ENCODE results near the gene C1orf35. TPM values are rescaled to one million over a fixed set of nuclear protein-coding genes. Genes with fewer than 3 reads are reported as not detected.

The C1orf35 gene
- total RNA-seq, 5 donors from 2014 or later (not counting 1 experiment from before 2014, with no cell fraction given) = 19.7 to 34.0 (median 32.3) TPM

DNA sequence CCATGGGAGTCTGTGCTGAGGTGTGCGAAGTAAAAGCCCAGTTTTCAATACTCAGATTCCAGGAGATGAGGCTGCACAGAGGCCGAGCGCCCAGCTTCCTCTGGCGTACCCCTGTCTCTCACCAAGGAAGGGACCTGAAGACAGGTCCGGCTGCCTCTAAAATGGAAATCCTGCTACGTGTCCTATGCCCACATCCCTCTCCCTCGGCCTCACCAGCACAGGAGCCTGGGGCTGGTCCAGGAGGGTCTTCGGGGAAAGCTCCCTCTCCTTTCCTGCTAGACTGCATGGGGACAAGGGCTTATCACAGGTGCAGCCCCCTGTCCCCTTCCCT lies 5.6 kb upstream of the C1orf35 start:
- Histone ChIP-seq H3K27me3 (replicated peaks in 1 of 2; ENCODE audit: control insufficient read depth in 2 of 2, extremely low read depth in 1 of 2, insufficient read depth in 2 of 2, low read length in 1 of 2) (peaks cover 0 to 4% of the 10 kb centered on the region in 2 experiments), H3K4me1 (ENCODE audit: control insufficient read depth in 1 of 2, extremely low read depth in 1 of 2, insufficient read depth in 2 of 2, low read length in 2 of 2) (peaks cover 3 to 42% of the 10 kb centered on the region in 2 experiments), H3K4me3 (ENCODE audit: control insufficient read depth in 1 of 2, extremely low read depth in 1 of 2, low read length in 1 of 2) (peak overlapping the region; percentile 86 to 100), H3K27ac (ENCODE audit: low read length) (peak overlapping the region; percentile 80), H3K9me3 (no peaks in the 10 kb centered on the region), H3K36me3 (ENCODE audit: control insufficient read depth in 2 of 2, extremely low read depth in 1 of 2, insufficient read depth in 1 of 2, low read length in 1 of 2) (peaks cover 0 to 26% of the 10 kb centered on the region in 2 donors)
- Mint-ChIP-seq H3K27ac (peak overlapping the region; percentile 69 to 85), H3K27me3 (no peaks in the 10 kb centered on the region), H3K4me3 (peak overlapping the region; percentile 79 to 93 (median 81)), H3K9me3 (no peaks in the 10 kb centered on the region), H3K4me1 (peaks cover 21 to 32% (median 26%) of the 10 kb centered on the region in 3 donors), H3K36me3 (peaks cover 8% of the 10 kb centered on the region)
- WGBS (ENCODE audit: insufficient coverage) = 6% methylated on average over 7 of the region's 8 CpGs
- ChIA-PET POLR2A (no interaction called here), CTCF (no interaction called here)
- DNase-seq = no peak
- peak in 1 of 4 experiments; percentile 2 for ATAC-seq (replicated peaks in 1 of 4)

DNA sequence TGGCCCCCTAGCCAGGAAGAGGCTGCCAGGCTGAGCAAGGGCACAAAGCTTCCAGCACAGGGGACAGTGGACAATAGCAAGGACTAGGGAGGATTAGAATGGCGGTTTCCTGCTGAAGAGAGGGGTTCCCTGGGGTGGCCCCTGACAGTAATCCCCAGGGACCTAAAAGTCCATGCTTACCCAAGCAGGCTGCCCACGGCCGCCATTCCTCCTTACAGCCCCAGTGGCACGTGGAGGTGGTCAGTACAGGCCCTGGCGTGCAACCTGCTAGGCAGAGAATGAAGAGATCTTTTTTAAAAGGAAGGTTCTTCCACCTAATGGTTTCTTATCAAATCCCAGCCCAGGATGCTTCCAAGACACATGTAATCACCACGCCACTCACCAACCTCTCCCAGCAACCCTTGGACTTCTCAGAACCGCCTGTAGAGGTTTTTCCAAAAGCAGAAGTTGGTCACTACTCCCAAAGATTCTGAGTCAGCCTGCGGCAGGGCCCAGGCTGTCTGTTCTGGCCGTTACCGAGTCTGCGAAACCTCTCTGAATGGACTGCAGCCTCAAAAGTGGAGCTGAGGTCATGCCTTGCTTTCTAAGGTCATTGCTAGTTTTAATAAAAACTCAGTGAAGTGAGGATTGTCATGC lies 5.0 kb upstream of the C1orf35 start:
- H3K27ac ChIP-seq (ENCODE audit: low read length) = peak overlapping the region; percentile 80
- Mint-ChIP-seq H3K27me3 (no peaks in the 10 kb centered on the region), H3K9me3 (no peaks in the 10 kb centered on the region), H3K36me3 (peaks cover 8% of the 10 kb centered on the region), H3K4me1 (peaks cover 26 to 38% (median 29%) of the 10 kb centered on the region in 3 donors), H3K4me3 (peak overlapping the region; percentile 79 to 93 (median 81)), H3K27ac (peak overlapping the region; percentile 69 to 85)
- no peaks in the 10 kb centered on the region for H3K9me3 ChIP-seq
- WGBS (ENCODE audit: insufficient coverage) = 71% methylated on average over 7 of the region's 11 CpGs
- H3K36me3 ChIP-seq (ENCODE audit: control insufficient read depth in 2 of 2, extremely low read depth in 1 of 2, insufficient read depth in 1 of 2, low read length in 1 of 2) = peaks cover 0 to 26% of the 10 kb centered on the region in 2 donors
- DNase-seq (peak in 1 of 35 experiments; percentile 2), ATAC-seq (replicated peaks in 1 of 4) (no peak)
- H3K4me1 ChIP-seq (ENCODE audit: control insufficient read depth in 1 of 2, extremely low read depth in 1 of 2, insufficient read depth in 2 of 2, low read length in 2 of 2) = peaks cover 3 to 47% of the 10 kb centered on the region in 2 experiments
- H3K4me3 ChIP-seq (ENCODE audit: control insufficient read depth in 1 of 2, extremely low read depth in 1 of 2, low read length in 1 of 2) = peak overlapping the region; percentile 86 to 100
- H3K27me3 ChIP-seq (replicated peaks in 1 of 2; ENCODE audit: control insufficient read depth in 2 of 2, extremely low read depth in 1 of 2, insufficient read depth in 2 of 2, low read length in 1 of 2) = peaks cover 0 to 4% of the 10 kb centered on the region in 2 experiments
- POLR2A ChIA-PET = no interaction called here
- CTCF ChIA-PET = no interaction called here

DNA sequence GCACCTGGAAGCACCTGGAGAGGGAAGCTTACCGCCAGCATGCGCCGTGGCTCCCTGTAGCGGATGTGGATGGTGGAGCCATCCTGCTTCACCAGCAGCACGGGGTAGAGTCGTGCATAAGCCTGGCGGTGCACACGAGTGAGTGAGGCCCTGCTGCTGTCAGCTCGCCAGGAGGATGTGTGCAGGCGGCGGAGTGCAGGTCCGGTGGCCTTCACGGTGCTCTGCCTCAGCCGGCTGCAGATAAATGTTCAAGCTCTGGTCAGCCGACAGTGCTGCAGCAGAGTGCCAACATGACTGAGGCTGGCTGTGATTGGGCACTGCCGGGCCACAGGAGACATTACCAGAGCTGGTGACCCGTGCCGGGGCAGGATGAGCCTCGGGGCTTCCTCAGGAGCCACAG lies 4.5 kb upstream of the C1orf35 start:
- H3K4me1 Mint-ChIP-seq = peaks cover 27 to 40% (median 30%) of the 10 kb centered on the region in 3 donors

DNA sequence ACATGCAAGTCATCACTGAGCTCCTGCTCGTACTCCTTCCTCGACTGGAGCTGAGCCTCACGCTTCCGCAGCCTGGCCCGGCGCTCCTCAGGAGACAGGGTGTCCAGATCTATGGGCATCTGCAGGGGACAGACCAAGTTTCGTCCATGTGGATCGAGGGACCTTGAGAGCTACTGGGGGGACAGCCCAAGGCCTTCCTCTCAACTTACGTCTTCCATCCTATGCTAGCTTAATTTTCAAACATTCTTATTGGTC lies 3.6 kb upstream of the C1orf35 start:
- Histone ChIP-seq H3K27ac (ENCODE audit: low read length) (no peak overlapping the region), H3K4me3 (ENCODE audit: control insufficient read depth in 1 of 2, extremely low read depth in 1 of 2, low read length in 1 of 2) (no peak overlapping the region), H3K36me3 (ENCODE audit: control insufficient read depth in 2 of 2, extremely low read depth in 1 of 2, insufficient read depth in 1 of 2, low read length in 1 of 2) (peaks cover 0 to 26% of the 10 kb centered on the region in 2 donors), H3K4me1 (ENCODE audit: control insufficient read depth in 1 of 2, extremely low read depth in 1 of 2, insufficient read depth in 2 of 2, low read length in 2 of 2) (peaks cover 5 to 55% of the 10 kb centered on the region in 2 experiments), H3K9me3 (no peaks in the 10 kb centered on the region), H3K27me3 (replicated peaks in 1 of 2; ENCODE audit: control insufficient read depth in 2 of 2, extremely low read depth in 1 of 2, insufficient read depth in 2 of 2, low read length in 1 of 2) (peaks cover 0 to 4% of the 10 kb centered on the region in 2 experiments)
- no peak for ATAC-seq (replicated peaks in 1 of 4)
- H3K27me3 Mint-ChIP-seq = no peaks in the 10 kb centered on the region
- peaks cover 27 to 40% (median 30%) of the 10 kb centered on the region in 3 donors for H3K4me1 Mint-ChIP-seq
- peaks cover 8% of the 10 kb centered on the region for H3K36me3 Mint-ChIP-seq
- POLR2A ChIA-PET = interaction anchor here in 1 of 2 donors (0.6 kb wide), 1 partner anchor 12 kb away, joined by 3 read pairs; no protein-coding TSS in a partner anchor
- no peaks in the 10 kb centered on the region for H3K9me3 Mint-ChIP-seq
- DNase-seq = no peak
- WGBS (ENCODE audit: insufficient coverage) = 96% methylated on average over 8 of the region's 9 CpGs
- H3K27ac Mint-ChIP-seq = no peak overlapping the region
- CTCF ChIA-PET = no interaction called here
- H3K4me3 Mint-ChIP-seq = peak overlapping the region in 1 of 3 donors; percentile 79

More for the DNA sequence above, 4.5 kb upstream of the C1orf35 start:
- Mint-ChIP-seq H3K36me3 (peaks cover 8% of the 10 kb centered on the region), H3K27me3 (no peaks in the 10 kb centered on the region), H3K9me3 (no peaks in the 10 kb centered on the region), H3K4me3 (peak overlapping the region; percentile 79 to 93 (median 81)), H3K27ac (peak overlapping the region; percentile 39 to 85)
- DNase-seq (peak in 1 of 35 experiments; percentile 5), ATAC-seq (replicated peaks in 1 of 4) (no peak)
- WGBS (ENCODE audit: insufficient coverage) = 93% methylated on average over 17 of the region's 19 CpGs
- H3K9me3 ChIP-seq = no peaks in the 10 kb centered on the region
- CTCF ChIA-PET = no interaction called here
- POLR2A ChIA-PET = no interaction called here
- no peak overlapping the region for H3K27ac ChIP-seq (ENCODE audit: low read length)
- H3K36me3 ChIP-seq (ENCODE audit: control insufficient read depth in 2 of 2, extremely low read depth in 1 of 2, insufficient read depth in 1 of 2, low read length in 1 of 2) = peaks cover 0 to 26% of the 10 kb centered on the region in 2 donors
- H3K4me3 ChIP-seq (ENCODE audit: control insufficient read depth in 1 of 2, extremely low read depth in 1 of 2, low read length in 1 of 2) = no peak overlapping the region
- peaks cover 3 to 47% of the 10 kb centered on the region in 2 experiments for H3K4me1 ChIP-seq (ENCODE audit: control insufficient read depth in 1 of 2, extremely low read depth in 1 of 2, insufficient read depth in 2 of 2, low read length in 2 of 2)
- H3K27me3 ChIP-seq (replicated peaks in 1 of 2; ENCODE audit: control insufficient read depth in 2 of 2, extremely low read depth in 1 of 2, insufficient read depth in 2 of 2, low read length in 1 of 2) = peaks cover 0 to 4% of the 10 kb centered on the region in 2 experiments

DNA sequence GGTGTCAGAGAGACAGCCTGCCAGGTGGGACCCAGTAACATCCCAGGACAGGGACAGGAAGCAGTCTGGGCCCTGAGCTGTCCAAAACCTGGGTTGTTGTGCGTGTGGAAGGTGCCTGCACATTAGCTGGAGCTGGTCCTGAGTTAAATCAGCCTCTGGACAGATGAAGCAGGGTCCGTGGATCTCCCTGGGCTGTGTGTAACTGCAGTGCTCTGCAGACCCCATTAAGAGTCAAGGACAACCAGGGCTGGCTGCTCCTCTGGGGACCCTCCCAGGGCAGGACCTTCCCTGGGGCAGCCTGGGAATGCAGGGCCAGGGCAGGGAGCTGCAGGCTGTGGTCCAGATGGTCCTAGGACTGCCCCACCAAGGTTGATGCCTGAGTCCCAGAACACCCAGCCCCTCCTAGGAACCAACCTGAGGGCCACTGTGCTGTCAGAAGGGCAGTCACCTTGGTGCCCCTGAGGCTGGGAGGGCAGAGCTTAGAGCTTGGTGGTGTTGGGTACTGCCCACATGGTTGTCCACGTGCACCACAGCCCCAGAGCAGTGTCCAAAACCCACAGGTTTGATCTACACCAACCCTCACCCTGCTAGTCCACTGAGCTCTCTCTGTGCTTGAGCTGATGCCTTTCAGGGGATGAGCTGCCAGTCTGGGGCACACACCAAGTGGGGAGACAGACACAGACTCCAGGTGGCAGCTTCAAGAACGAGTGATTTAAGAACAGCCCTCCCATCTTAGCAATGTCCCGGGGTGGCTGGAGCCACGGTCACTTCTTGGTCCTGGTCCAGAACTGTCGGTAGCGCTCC lies 3.1 kb upstream of the C1orf35 start:
- ChIA-PET POLR2A (interaction anchor here in 1 of 2 donors (0.6 kb wide), 1 partner anchor 11 kb away, joined by 3 read pairs; no protein-coding TSS in a partner anchor), CTCF (interaction anchor here in 1 of 2 donors (0.6 kb wide), 1 partner anchor 24 kb away, joined by 3 read pairs; the partner anchor contains the start of gene ARF1)
- Mint-ChIP-seq H3K4me1 (peaks cover 31 to 45% (median 35%) of the 10 kb centered on the region in 3 donors), H3K4me3 (peak overlapping the region in 1 of 3 donors; percentile 79), H3K27ac (no peak overlapping the region), H3K9me3 (no peaks in the 10 kb centered on the region), H3K36me3 (peaks cover 12% of the 10 kb centered on the region), H3K27me3 (no peaks in the 10 kb centered on the region)
- Histone ChIP-seq H3K9me3 (no peaks in the 10 kb centered on the region), H3K27me3 (replicated peaks in 1 of 2; ENCODE audit: control insufficient read depth in 2 of 2, extremely low read depth in 1 of 2, insufficient read depth in 2 of 2, low read length in 1 of 2) (peaks cover 0 to 4% of the 10 kb centered on the region in 2 experiments), H3K36me3 (ENCODE audit: control insufficient read depth in 2 of 2, extremely low read depth in 1 of 2, insufficient read depth in 1 of 2, low read length in 1 of 2) (peaks cover 0 to 26% of the 10 kb centered on the region in 2 donors), H3K27ac (ENCODE audit: low read length) (no peak overlapping the region), H3K4me1 (ENCODE audit: control insufficient read depth in 1 of 2, extremely low read depth in 1 of 2, insufficient read depth in 2 of 2, low read length in 2 of 2) (peaks cover 5 to 61% of the 10 kb centered on the region in 2 experiments), H3K4me3 (ENCODE audit: control insufficient read depth in 1 of 2, extremely low read depth in 1 of 2, low read length in 1 of 2) (no peak overlapping the region)
- 93% methylated on average over 7 of the region's 8 CpGs for WGBS (ENCODE audit: insufficient coverage)
- ATAC-seq (replicated peaks in 1 of 4) = no peak
- no peak for DNase-seq

DNA sequence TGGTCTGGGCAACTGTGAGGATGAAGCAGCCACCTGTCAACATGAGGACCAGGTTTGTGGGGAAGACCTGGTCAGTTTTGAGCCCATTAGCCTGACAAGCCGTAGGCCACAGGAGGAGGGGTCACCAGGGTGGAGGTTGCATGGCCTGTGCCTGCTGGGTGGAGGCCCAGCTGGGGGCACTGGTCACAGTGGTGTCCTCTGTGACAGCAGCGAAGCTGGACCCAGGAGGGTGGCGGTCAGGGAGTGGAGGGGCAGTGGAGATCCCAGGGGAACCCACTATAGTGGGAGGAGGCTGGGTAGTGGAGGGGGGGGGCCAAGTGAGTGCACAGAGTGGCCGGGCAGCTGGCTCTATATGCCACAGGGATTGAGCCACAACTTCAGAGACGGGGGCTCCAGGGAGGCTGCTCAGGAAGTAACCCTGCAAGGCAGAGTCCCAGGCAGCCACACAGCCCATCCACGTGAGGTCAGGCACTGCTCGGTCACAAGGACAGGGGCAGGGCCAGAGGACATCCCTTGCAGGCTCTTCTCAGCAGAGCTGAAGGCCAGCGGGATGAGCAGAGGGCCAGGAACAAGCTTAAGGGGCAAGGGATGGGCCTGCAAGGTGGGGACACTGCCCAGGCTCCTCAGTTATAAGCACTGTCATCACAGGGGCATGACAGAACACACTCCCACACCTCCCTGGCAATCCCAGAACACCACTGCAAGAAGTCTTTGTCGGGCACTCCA lies 2.3 kb upstream of the C1orf35 start:
- no peaks in the 10 kb centered on the region for H3K9me3 Mint-ChIP-seq
- H3K36me3 Mint-ChIP-seq = peaks cover 12% of the 10 kb centered on the region
- H3K27me3 Mint-ChIP-seq = no peaks in the 10 kb centered on the region
- H3K4me3 ChIP-seq (ENCODE audit: control insufficient read depth in 1 of 2, extremely low read depth in 1 of 2, low read length in 1 of 2) = no peak overlapping the region
- peaks cover 0 to 4% of the 10 kb centered on the region in 2 experiments for H3K27me3 ChIP-seq (replicated peaks in 1 of 2; ENCODE audit: control insufficient read depth in 2 of 2, extremely low read depth in 1 of 2, insufficient read depth in 2 of 2, low read length in 1 of 2)
- peak overlapping the region in 1 of 3 donors; percentile 39 for H3K4me3 Mint-ChIP-seq
- H3K27ac Mint-ChIP-seq = no peak overlapping the region
- DNase-seq = peak in 1 of 35 experiments; percentile 5
- peaks cover 37 to 47% (median 39%) of the 10 kb centered on the region in 3 donors for H3K4me1 Mint-ChIP-seq
- peaks cover 5 to 65% of the 10 kb centered on the region in 2 experiments for H3K4me1 ChIP-seq (ENCODE audit: control insufficient read depth in 1 of 2, extremely low read depth in 1 of 2, insufficient read depth in 2 of 2, low read length in 2 of 2)
- 93% methylated on average over 8 of the region's 9 CpGs for WGBS (ENCODE audit: insufficient coverage)
- POLR2A ChIA-PET = interaction anchor here (0.9 to 1.0 kb wide), 2 partner anchors 32 to 359 kb away, joined by 3 read pairs; no protein-coding TSS in a partner anchor
- CTCF ChIA-PET = interaction anchor here in 1 of 2 donors (0.6 kb wide), 1 partner anchor 23 kb away, joined by 3 read pairs; the partner anchor contains the start of gene ARF1
- ATAC-seq (replicated peaks in 1 of 4) = no peak
- peaks cover 3 to 32% of the 10 kb centered on the region in 2 donors for H3K36me3 ChIP-seq (ENCODE audit: control insufficient read depth in 2 of 2, extremely low read depth in 1 of 2, insufficient read depth in 1 of 2, low read length in 1 of 2)
- no peaks in the 10 kb centered on the region for H3K9me3 ChIP-seq
- H3K27ac ChIP-seq (ENCODE audit: low read length) = no peak overlapping the region
